ENCODE data around the gene GFER. TPM values are rescaled to one million over a fixed set of nuclear protein-coding genes. Genes with fewer than 3 reads are reported as not detected.

Gene GFER
- total RNA-seq, 3 donors from 2014 or later = 15.7 to 18.1 (median 17.9) TPM

GRCh38 chr16:2015947-2016208, 31.9 kb downstream of the GFER start:
- Histone ChIP-seq H3K4me1 (peaks cover 3 to 7% of the 10 kb centered on the region in 2 donors), H3K36me3 (no peaks in the 10 kb centered on the region), H3K27ac (no peak overlapping the region), H3K27me3 (peaks cover 8 to 20% of the 10 kb centered on the region in 2 donors), H3K9me3 (no peaks in the 10 kb centered on the region), H3K4me3 (no peak overlapping the region)
- no peak for TF ChIP-seq CTCF (IDR thresholded peaks at IDR 0.05)
- TF ChIP-seq POLR2AphosphoS5 (IDR thresholded peaks at IDR 0.05) = no peak
- TF ChIP-seq POLR2A (IDR thresholded peaks at IDR 0.05) = no peak
- DNase-seq (ENCODE audit: low spot score in 2 of 2) = no peak
- intact Hi-C loops (cut with DNase I; ENCODE audit: low total_unique reads) = no loop called here

GRCh38 chr16:2016407-2016922, 32.5 kb downstream of the GFER start:
- Histone ChIP-seq H3K27me3 (peaks cover 8 to 20% of the 10 kb centered on the region in 2 donors), H3K27ac (no peak overlapping the region), H3K9me3 (no peaks in the 10 kb centered on the region), H3K36me3 (no peaks in the 10 kb centered on the region), H3K4me1 (peaks cover 3 to 7% of the 10 kb centered on the region in 2 donors), H3K4me3 (no peak overlapping the region)
- no peak for TF ChIP-seq CTCF (IDR thresholded peaks at IDR 0.05)
- no peak for DNase-seq (ENCODE audit: low spot score in 2 of 2)
- intact Hi-C loops (cut with DNase I; ENCODE audit: low total_unique reads) = no loop called here

- intact Hi-C loops (cut with DNase I; ENCODE audit: low total_unique reads) = no loop called here
- TF ChIP-seq POLR2AphosphoS5 (IDR thresholded peaks at IDR 0.05) (no peak), CTCF (IDR thresholded peaks at IDR 0.05) (no peak), POLR2A (IDR thresholded peaks at IDR 0.05) (no peak)
- Histone ChIP-seq H3K36me3 (no peaks in the 10 kb centered on the region), H3K27ac (no peak within 1 kb of the TSS), H3K9me3 (no peaks in the 10 kb centered on the region), H3K4me1 (peaks cover 7% of the 10 kb centered on the region in 2 donors), H3K27me3 (peaks cover 8 to 20% of the 10 kb centered on the region in 2 donors), H3K4me3 (peak within 1 kb of the TSS in 2 of 3 donors; percentile 22 to 55)
- DNase-seq (ENCODE audit: low spot score in 2 of 2) = no peak
Observed at GRCh38 chr16:2019518-2019920, 35.5 kb downstream of the GFER start, which contains the start of gene NPW. NPW (plus strand) TSS chr16:2019785.

DNA sequence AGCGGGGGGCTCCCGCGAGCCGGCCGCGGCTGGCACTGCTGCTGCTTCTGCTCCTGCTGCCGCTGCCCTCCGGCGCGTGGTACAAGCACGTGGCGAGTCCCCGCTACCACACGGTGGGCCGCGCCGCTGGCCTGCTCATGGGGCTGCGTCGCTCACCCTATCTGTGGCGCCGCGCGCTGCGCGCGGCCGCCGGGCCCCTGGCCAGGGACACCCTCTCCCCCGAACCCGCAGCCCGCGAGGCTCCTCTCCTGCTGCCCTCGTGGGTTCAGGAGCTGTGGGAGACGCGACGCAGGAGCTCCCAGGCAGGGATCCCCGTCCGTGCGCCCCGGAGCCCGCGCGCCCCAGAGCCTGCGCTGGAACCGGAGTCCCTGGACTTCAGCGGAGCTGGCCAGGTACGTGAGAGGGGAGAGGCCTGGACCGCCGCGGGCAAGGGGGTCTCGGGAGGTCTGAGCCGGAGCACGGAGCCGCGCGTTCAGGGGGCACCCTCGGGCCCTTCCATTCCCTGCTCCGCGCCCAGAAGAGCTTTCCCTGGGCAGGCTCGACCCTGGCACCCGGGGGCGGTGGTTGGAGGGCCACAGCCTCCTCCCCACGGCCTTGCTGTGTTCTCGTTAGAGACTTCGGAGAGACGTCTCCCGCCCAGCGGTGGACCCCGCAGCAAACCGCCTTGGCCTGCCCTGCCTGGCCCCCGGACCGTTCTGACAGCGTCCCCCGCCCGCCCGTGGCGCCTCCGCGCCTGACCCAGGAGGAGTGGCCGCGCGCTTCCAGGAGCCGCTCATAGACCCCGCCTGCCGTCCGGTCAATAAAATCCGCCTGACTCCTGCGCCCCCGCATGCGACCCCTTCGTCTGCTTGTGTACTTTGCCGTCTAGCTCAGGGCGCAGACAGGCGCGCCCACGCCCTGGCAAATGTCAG, 36.2 kb downstream of the GFER start:
- no peak for DNase-seq (ENCODE audit: low spot score in 2 of 2)
- Histone ChIP-seq H3K27me3 (peaks cover 8 to 20% of the 10 kb centered on the region in 2 donors), H3K27ac (no peak overlapping the region), H3K4me1 (peaks cover 7% of the 10 kb centered on the region in 2 donors), H3K9me3 (no peaks in the 10 kb centered on the region), H3K4me3 (peak overlapping the region in 2 of 3 donors; percentile 22 to 55), H3K36me3 (no peaks in the 10 kb centered on the region)
- intact Hi-C loops (cut with DNase I; ENCODE audit: low total_unique reads) = no loop called here
- TF ChIP-seq POLR2A (IDR thresholded peaks at IDR 0.05) (no peak), CTCF (IDR thresholded peaks at IDR 0.05) (no peak), POLR2AphosphoS5 (IDR thresholded peaks at IDR 0.05) (no peak)

GRCh38 chr16:2022723-2023091, 38.7 kb downstream of the GFER start:
- Histone ChIP-seq H3K4me1 (peaks cover 7 to 16% of the 10 kb centered on the region in 2 donors), H3K27ac (no peak overlapping the region)
- TF ChIP-seq POLR2AphosphoS5 (IDR thresholded peaks at IDR 0.05) = no peak
- no peak for TF ChIP-seq CTCF (IDR thresholded peaks at IDR 0.05)
- no peak for TF ChIP-seq POLR2A (IDR thresholded peaks at IDR 0.05)

More at GRCh38 chr16:2022723-2023091, 38.7 kb downstream of the GFER start:
- intact Hi-C loops (cut with DNase I; ENCODE audit: low total_unique reads) = no loop called here
- H3K36me3 ChIP-seq = no peaks in the 10 kb centered on the region
- H3K27me3 ChIP-seq = peaks cover 8 to 20% of the 10 kb centered on the region in 2 donors
- DNase-seq (ENCODE audit: low spot score in 2 of 2) = no peak
- peak overlapping the region; percentile 31 to 63 (median 42) for H3K4me3 ChIP-seq
- no peaks in the 10 kb centered on the region for H3K9me3 ChIP-seq
